Activated CD8-positive, alpha-beta memory T cell treated with anti-CD3 and anti-CD28 coated beads for 1 hour (primary cell): ENCODE results near the gene RARB.

Experiments used
- DNase-seq, 2 donors: peaks; one replicate each; pipeline ENCODE4 v3.0.0-alpha.2; 2020; ENCODE audit warnings: low read depth in 1 of 2; ENCODE audit errors: extremely low read depth in 1 of 2

RARB gene

DNA sequence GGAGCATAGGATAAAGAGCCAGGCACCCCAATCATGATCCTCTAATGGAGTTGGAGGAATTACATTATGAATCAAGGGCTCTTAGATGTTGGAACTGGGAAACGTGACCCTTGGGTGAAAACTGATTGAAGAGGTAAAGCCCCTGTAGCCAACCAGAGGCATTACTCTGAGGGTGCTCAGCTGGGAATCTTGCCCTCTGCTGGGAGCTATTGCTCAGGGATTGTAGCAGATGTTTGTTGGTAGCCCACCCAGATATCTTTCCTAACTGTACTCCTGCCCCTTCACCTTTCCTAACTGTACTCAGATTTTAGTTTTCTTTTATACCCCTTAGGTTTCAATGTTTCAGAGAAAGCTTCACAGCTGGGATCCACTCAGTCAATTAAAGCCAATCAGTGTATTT, 74.2 kb downstream of the RARB start:
- DNase-seq = no peak

DNA sequence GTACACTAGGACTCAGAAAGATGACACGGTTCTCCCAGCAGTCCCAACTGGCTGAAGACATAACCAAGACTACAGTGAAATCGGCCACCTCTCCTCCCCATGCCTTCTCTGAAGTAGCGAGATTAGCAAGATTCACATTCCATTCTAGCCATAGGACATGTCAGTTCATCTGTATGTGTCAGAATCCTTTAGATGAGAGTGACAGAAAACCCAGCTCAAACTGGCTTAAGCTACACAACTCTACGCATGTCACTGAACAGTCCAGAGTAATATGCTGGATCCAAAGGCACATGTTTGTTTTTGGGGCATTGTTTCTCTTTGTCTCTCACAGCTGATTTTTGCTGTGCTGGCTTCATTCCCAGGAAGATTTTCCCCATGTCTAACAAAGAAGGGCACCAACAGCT, 75.8 kb downstream of the RARB start:
- no peak for DNase-seq

DNA sequence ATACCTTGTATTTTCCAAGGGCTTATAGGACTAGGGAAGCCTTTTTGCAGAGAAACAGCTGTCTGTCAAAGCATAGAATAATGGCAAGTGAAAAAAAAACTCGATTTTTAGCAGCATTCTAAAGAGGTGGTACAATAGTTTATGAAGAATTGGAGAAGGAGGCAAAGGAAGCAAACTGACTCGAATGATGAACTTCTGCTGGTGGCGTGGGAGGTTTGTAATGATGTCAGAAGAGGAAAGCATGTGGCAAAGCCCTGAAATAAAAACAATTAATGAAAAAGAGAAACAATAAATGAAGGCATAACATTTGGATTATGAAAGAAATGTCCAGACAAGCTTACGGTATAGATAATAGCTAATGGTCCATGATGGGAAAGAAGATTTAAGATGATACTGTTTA, 77.5 kb downstream of the RARB start:
- DNase-seq = no peak

GRCh38 chr3:25507811-25508210, 79.7 kb downstream of the RARB start:
- no peak for DNase-seq

GRCh38 chr3:25508433-25508832, 80.4 kb downstream of the RARB start:
- no peak for DNase-seq

GRCh38 chr3:25508901-25509300, 80.8 kb downstream of the RARB start:
- DNase-seq = no peak

DNA sequence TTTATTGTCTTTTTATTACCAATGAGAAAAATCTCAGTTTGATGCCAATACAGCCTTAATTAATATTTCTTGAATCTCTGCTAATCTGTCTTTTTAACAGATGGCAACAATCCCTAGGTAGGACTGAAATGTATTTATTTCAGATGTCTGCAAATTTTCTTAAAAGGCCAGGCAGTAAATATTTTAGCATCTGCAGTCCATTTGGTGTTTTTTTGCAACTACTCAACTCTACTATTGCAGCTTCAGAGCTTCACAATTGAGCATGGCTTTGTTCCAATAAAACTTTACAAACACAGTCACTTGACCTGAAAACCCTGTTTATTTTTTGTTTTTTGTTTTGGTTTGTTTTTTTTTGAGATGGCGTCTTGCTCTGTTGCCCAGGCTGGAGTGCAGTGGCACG, 82.7 kb downstream of the RARB start:
- DNase-seq = no peak

DNA sequence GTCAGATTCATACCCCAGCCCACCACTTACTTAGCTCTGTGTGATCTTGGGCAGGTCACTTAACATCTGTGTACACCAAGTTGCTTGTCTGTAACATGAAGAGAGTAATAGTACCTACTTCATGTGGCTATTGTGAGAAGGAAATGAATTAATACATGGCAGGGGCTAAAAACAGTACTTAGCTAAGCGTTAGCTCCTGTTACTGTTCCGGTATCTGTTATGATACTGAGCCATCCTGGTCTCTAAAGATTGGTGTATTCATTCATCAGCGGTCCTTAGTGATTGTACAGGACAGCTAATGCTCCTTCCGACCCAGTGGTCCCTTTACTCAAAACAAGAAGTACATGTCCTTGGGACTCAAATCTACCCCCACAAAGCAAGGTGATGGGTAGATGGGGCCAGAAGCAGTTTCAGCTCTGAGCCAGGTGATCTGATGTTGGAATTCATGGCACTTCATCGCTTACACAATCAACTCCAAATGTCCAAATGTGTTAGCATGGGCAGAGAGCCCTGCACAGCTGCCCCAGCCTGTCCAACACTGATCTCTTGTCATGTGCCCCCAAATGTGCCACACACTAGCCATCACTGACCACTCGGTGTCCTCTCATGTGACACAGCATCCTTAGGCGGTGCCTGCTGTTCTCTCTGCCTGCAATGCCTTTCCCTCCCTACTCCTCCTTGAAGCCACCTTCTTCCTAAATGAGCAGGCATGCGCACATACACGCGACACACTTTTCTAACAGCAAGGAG, 84.1 kb downstream of the RARB start:
- DNase-seq = no peak

DNA sequence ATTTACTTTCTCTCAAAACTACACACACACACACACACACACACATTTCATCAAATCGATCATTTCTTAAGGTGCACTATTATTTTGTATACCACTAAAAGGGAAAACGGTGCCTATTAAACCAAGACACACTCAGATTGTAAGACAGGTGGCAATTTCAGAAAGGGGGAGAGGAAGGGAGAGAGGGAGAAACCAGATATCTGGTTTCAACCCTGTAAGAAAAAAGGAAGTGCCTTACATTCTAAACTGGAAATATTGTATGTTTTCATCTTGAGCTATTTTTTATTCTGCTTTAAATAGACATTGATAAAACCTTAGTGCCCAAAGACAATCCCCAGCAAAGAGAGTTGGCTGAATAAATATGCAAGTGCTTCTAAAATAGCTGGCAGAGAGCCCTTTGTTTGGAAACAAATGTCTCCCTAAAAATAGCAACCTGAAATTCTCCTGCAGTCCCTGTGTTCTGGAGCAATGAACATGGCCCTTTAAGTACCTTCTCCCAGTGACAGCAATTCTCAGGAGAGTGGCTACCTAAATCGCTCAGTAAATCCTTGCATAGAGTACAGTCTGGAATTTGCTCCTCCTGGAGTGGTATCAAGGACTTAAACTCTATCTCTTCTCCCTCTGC, 85.7 kb downstream of the RARB start:
- DNase-seq = no peak

DNA sequence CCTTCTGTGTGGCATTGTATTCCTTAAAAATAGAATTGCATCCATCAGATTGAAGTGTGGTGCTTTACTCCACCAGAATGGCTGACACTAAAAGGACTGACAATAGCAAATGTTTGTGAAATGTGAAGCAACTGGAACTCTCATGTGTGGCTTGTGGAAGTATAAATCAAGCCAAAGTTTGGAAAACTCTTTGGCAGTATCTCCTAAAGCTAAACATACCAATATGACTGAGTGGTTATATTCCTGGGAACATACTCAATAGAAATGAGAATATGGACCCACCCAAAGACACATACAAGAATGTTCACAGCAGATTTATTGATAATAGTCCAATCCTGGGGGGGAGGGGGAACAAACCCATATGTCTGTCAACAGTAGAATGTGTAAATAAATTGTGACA, 87.1 kb downstream of the RARB start:
- no peak for DNase-seq

DNA sequence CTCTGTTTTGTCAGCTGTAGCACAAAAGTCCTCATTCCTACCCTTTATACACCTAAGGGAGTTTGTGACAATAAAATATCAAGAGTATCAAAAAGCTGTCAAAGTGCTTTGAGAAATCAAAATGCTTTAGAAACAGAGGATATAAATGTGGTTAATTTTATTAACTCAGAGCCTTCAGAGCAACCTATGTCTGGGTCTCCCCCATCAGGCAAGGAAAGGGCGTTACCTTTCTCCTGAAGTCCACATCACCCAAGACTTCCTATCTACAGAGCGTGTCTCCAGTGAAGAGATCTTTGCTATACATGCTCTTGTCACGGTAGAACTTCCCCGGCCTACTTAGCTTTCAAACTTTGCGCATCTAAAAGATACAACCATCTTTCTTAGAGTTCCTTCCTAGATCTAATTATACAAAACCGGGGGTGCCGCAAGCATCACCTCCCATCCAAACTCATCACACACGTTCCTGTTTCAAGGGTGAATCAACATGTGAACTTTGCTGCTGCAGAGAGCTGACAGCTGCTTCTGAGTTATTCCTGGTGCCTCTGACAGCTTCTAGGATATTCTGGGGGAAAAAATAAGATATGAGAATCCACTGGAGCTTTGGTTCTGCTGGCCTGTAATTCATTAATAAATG, 93.0 kb downstream of the RARB start:
- no peak for DNase-seq

GRCh38 chr3:25527336-25527735, 99.3 kb downstream of the RARB start:
- DNase-seq = no peak

DNA sequence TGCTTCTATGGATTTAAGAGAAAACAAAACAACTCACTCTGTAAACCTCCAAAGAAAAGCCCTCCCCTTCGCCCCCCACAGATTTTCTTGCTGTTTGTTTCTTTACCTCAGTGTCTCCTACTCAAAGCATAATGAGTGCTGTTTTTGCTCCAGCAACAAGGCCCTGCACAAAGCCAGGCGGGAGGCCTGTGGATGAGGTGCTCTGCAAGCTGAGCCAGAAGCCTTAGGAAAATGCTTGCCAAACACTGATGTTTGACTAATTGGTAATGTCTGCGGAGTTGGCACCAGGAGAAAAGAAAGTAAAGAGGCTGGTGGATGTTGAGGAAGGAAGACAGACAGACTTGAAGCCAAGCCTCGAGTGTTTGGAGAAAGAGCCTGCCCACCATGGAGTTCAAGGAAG, 99.7 kb downstream of the RARB start:
- no peak for DNase-seq

DNA sequence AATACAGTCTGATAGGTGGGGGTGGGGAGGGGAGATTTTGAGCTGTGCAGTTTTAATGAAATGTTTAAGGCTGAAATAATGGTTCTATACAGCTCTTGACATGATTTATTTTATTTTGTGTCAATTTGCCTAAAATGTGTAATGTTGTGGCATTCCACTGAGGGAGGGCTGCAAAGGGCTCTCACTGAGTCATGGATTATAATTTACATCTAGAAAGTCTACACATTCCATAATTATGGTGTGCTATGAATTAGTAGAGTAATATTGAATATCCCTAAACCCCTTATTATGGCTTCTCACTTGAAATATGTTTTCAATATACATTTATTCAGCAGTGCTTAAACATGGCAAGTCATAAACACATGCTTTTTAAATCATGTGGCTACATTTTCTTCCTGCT, 103.9 kb downstream of the RARB start:
- no peak for DNase-seq

DNA sequence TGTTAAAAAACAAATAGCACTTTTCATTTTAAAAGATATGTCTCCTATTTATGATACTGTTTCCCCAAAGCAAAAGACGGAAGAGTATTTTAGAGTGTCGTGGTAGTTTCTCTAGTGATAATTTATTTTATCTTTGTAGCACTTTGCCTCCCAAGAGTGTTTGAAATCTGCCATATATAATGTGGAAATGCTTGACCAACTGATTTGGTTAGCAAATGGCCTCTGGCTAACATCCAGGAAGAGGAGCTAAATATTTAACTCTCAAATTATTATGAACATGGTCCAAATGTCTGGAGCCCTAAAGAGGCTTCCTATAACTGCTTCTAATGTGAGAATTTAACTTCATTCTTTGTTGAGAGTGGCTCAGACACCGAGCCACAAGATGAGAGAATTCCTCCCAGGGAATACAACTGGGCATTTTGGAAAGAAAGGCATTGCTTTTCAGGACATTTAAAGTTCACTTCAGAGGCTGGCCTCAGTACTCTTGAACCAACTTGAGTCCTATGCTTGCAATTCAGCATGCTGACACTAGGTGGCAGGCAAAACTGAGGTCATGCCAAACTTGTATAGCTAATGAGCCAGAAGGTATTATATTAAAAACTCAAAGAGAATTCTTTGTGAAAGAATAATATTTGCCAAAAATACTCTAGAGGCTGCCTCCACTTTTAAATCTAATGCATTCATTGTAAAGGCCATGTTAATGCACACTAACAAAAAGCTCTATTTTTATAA, 104.5 kb downstream of the RARB start:
- DNase-seq = no peak

- no peak for DNase-seq
These were observed 105.3 kb downstream of the RARB start for GRCh38 chr3:25533399-25533798.

- no peak for DNase-seq
These were observed 105.9 kb downstream of the RARB start for GRCh38 chr3:25534007-25534406.

- no peak for DNase-seq
These were observed 108.7 kb downstream of the RARB start for GRCh38 chr3:25536521-25537391.

DNA sequence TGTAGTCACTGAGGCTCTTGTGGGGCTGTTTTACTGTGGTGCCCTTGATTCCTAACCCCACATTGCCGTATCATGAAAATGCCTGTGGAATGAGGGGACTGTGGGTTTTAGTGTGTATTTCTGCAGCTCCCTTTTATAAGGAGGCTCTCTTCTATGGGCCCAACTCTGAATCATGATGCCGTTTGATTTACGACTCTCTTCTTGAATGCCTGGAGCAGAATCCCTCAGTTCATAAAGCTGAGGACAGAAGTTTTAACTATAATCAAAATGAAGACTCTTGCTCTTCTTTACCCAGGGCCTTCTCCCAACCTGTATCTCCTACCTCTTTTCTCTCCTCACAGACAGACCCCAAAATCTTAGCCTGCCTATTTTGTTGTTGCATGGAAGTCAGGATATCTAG, 109.5 kb downstream of the RARB start:
- no peak for DNase-seq

DNA sequence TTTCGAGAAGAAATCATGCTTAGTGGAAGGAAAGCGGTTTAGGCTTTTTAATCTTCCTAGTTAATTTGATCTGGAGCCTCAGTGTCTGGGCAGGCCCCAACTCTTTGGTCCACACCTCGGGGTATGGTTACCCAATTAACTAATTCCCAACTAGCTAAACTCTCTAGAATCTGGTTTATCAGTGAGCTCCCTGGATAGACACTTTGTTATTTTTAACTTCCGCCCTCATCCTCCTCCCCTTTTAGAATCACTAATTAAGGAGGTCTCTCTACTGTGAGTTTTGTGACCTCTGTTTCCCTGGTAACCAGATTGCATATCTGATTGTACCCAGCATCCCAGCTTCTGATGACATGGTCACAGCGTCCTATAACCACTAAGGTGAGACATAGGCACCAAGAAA, 112.2 kb downstream of the RARB start:
- no peak for DNase-seq
